Stimulated activated CD4-positive, alpha-beta T cell treated with anti-CD3 and anti-CD28 coated beads, Interleukin-12 subunit alpha, Interleukin-12 subunit beta, amount 100 ng/mL, for 48 hours (primary cell): ENCODE measurements around the gene CASK.

Experiments used
- DNase-seq, 3 donors: peaks; one replicate each; pipeline ENCODE4 v3.0.0-alpha.2; 2020; ENCODE audit warnings: low read depth in 2 of 3, low spot score in 1 of 3

CASK gene

GRCh38 chrX:41909068-41909467 lies 14.3 kb downstream of the CASK start:
- no peak for DNase-seq

- DNase-seq: no peak
These were observed 16.7 kb downstream of the CASK start for GRCh38 chrX:41906515-41907187.

GRCh38 chrX:41903544-41903943 lies 19.8 kb downstream of the CASK start:
- no peak for DNase-seq

GRCh38 chrX:41900321-41900720 lies 23.0 kb downstream of the CASK start:
- no peak for DNase-seq

- DNase-seq: no peak
These were observed 27.5 kb downstream of the CASK start for GRCh38 chrX:41895826-41896225.

- no peak for DNase-seq
These were observed 33.3 kb downstream of the CASK start for GRCh38 chrX:41890026-41890423.

GRCh38 chrX:41889317-41890025 lies 33.9 kb downstream of the CASK start:
- no peak for DNase-seq

- DNase-seq: no peak
These were observed 35.7 kb downstream of the CASK start for GRCh38 chrX:41887691-41888090.

- DNase-seq: no peak
These were observed 37.6 kb downstream of the CASK start for GRCh38 chrX:41885724-41886123.

- DNase-seq: no peak
These were observed 42.2 kb downstream of the CASK start for GRCh38 chrX:41881166-41881565.

GRCh38 chrX:41877167-41877566 lies 46.2 kb downstream of the CASK start:
- no peak for DNase-seq

- DNase-seq: no peak
These were observed 48.2 kb downstream of the CASK start for GRCh38 chrX:41875142-41875541.

- no peak for DNase-seq
These were observed 52.6 kb downstream of the CASK start for GRCh38 chrX:41870719-41871151.

- no peak for DNase-seq
These were observed 54.9 kb downstream of the CASK start for GRCh38 chrX:41868392-41868977.

- DNase-seq: no peak
These were observed 59.8 kb downstream of the CASK start for GRCh38 chrX:41863343-41864203.

- no peak for DNase-seq
These were observed 60.7 kb downstream of the CASK start for GRCh38 chrX:41862562-41863184.

GRCh38 chrX:41858161-41858775 lies 65.1 kb downstream of the CASK start:
- DNase-seq: no peak

GRCh38 chrX:41857670-41858069 lies 65.7 kb downstream of the CASK start:
- DNase-seq: no peak

- no peak for DNase-seq
These were observed 76.6 kb downstream of the CASK start for GRCh38 chrX:41846714-41847113.

GRCh38 chrX:41837270-41837944 lies 85.9 kb downstream of the CASK start:
- DNase-seq: no peak
